Measurements from ENCODE around the gene RELN. TPM values are rescaled to one million over a fixed set of nuclear protein-coding genes. Genes with fewer than 3 reads are reported as not detected.
A peak's percentile ranks its signal among the peaks of the same experiment; 100 is the strongest.

The RELN gene
- total and polyA plus RNA-seq, 4 donors = 31.9 to 131 (median 69.7) TPM

- Histone ChIP-seq H3K4me1 (ENCODE audit: control insufficient read depth, insufficient read depth, low read length) (no peaks in the 10 kb centered on the region), H3K9me3 (ENCODE audit: control insufficient read depth, insufficient read depth, low read length) (no peaks in the 10 kb centered on the region), H3K27ac (ENCODE audit: low read depth, low read length) (no peak overlapping the region), H3K27me3 (ENCODE audit: control insufficient read depth, insufficient read depth, low read length) (no peaks in the 10 kb centered on the region), H3K4me3 (ENCODE audit: low read depth, low read length) (no peak overlapping the region), H3K36me3 (ENCODE audit: control insufficient read depth, insufficient read depth, low read length) (no peaks in the 10 kb centered on the region)
- WGBS (ENCODE audit: insufficient coverage) = 71% methylated on average over 1 of the region's 2 CpGs
- peak in 1 of 6 donors; percentile 6 for DNase-seq (ENCODE audit: low read depth in 4 of 6, low spot score in 6 of 6)
Observed at GRCh38 chr7:103867874-103868273, 121.6 kb downstream of the RELN start.

GRCh38 chr7:103866919-103867318, 122.5 kb downstream of the RELN start:
- Histone ChIP-seq H3K4me3 (ENCODE audit: low read depth, low read length) (no peak overlapping the region), H3K4me1 (ENCODE audit: control insufficient read depth, insufficient read depth, low read length) (no peaks in the 10 kb centered on the region), H3K36me3 (ENCODE audit: control insufficient read depth, insufficient read depth, low read length) (no peaks in the 10 kb centered on the region), H3K9me3 (ENCODE audit: control insufficient read depth, insufficient read depth, low read length) (no peaks in the 10 kb centered on the region), H3K27me3 (ENCODE audit: control insufficient read depth, insufficient read depth, low read length) (no peaks in the 10 kb centered on the region), H3K27ac (ENCODE audit: low read depth, low read length) (no peak overlapping the region)
- WGBS (ENCODE audit: insufficient coverage) = no CpG with 5 or more reads among the region's 4 CpGs
- peak in 1 of 6 donors; percentile 21 for DNase-seq (ENCODE audit: low read depth in 4 of 6, low spot score in 6 of 6)

- no peaks in the 10 kb centered on the region for H3K36me3 ChIP-seq (ENCODE audit: control insufficient read depth, insufficient read depth, low read length)
- H3K27me3 ChIP-seq (ENCODE audit: control insufficient read depth, insufficient read depth, low read length) = no peaks in the 10 kb centered on the region
- no peaks in the 10 kb centered on the region for H3K9me3 ChIP-seq (ENCODE audit: control insufficient read depth, insufficient read depth, low read length)
- no peak for DNase-seq (ENCODE audit: low read depth in 4 of 6, low spot score in 6 of 6)
- 95% methylated on average over 4 of the region's 5 CpGs for WGBS (ENCODE audit: insufficient coverage)
- H3K4me1 ChIP-seq (ENCODE audit: control insufficient read depth, insufficient read depth, low read length) = no peaks in the 10 kb centered on the region
- H3K4me3 ChIP-seq (ENCODE audit: low read depth, low read length) = no peak overlapping the region
- H3K27ac ChIP-seq (ENCODE audit: low read depth, low read length) = no peak overlapping the region
Observed at GRCh38 chr7:103865442-103865841, 124.0 kb downstream of the RELN start.

GRCh38 chr7:103862302-103863035, 127.0 kb downstream of the RELN start:
- H3K36me3 ChIP-seq (ENCODE audit: control insufficient read depth, insufficient read depth, low read length) = no peaks in the 10 kb centered on the region
- no CpG with 5 or more reads among the region's 4 CpGs for WGBS (ENCODE audit: insufficient coverage)
- H3K4me1 ChIP-seq (ENCODE audit: control insufficient read depth, insufficient read depth, low read length) = no peaks in the 10 kb centered on the region
- no peaks in the 10 kb centered on the region for H3K27me3 ChIP-seq (ENCODE audit: control insufficient read depth, insufficient read depth, low read length)
- no peaks in the 10 kb centered on the region for H3K9me3 ChIP-seq (ENCODE audit: control insufficient read depth, insufficient read depth, low read length)
- DNase-seq (ENCODE audit: low read depth in 4 of 6, low spot score in 6 of 6) = no peak
- no peak overlapping the region for H3K4me3 ChIP-seq (ENCODE audit: low read depth, low read length)
- no peak overlapping the region for H3K27ac ChIP-seq (ENCODE audit: low read depth, low read length)

GRCh38 chr7:103859709-103860108, 129.7 kb downstream of the RELN start:
- Histone ChIP-seq H3K27me3 (ENCODE audit: control insufficient read depth, insufficient read depth, low read length) (no peaks in the 10 kb centered on the region), H3K9me3 (ENCODE audit: control insufficient read depth, insufficient read depth, low read length) (no peaks in the 10 kb centered on the region), H3K36me3 (ENCODE audit: control insufficient read depth, insufficient read depth, low read length) (no peaks in the 10 kb centered on the region), H3K27ac (ENCODE audit: low read depth, low read length) (no peak overlapping the region), H3K4me3 (ENCODE audit: low read depth, low read length) (no peak overlapping the region), H3K4me1 (ENCODE audit: control insufficient read depth, insufficient read depth, low read length) (no peaks in the 10 kb centered on the region)
- WGBS (ENCODE audit: insufficient coverage) = no CpG with 5 or more reads among the region's 3 CpGs
- peak in 1 of 6 donors; percentile 37 for DNase-seq (ENCODE audit: low read depth in 4 of 6, low spot score in 6 of 6)

GRCh38 chr7:103857435-103857834, 132.0 kb downstream of the RELN start:
- peak in 2 of 6 donors; percentile 11 to 88 for DNase-seq (ENCODE audit: low read depth in 4 of 6, low spot score in 6 of 6)
- H3K4me3 ChIP-seq (ENCODE audit: low read depth, low read length) = no peak overlapping the region
- no peaks in the 10 kb centered on the region for H3K36me3 ChIP-seq (ENCODE audit: control insufficient read depth, insufficient read depth, low read length)
- H3K9me3 ChIP-seq (ENCODE audit: control insufficient read depth, insufficient read depth, low read length) = no peaks in the 10 kb centered on the region
- H3K27ac ChIP-seq (ENCODE audit: low read depth, low read length) = no peak overlapping the region
- no peaks in the 10 kb centered on the region for H3K27me3 ChIP-seq (ENCODE audit: control insufficient read depth, insufficient read depth, low read length)
- 33% methylated on average over 1 of the region's 4 CpGs for WGBS (ENCODE audit: insufficient coverage)
- H3K4me1 ChIP-seq (ENCODE audit: control insufficient read depth, insufficient read depth, low read length) = no peaks in the 10 kb centered on the region

- Histone ChIP-seq H3K4me3 (ENCODE audit: low read depth, low read length) (no peak overlapping the region), H3K36me3 (ENCODE audit: control insufficient read depth, insufficient read depth, low read length) (no peaks in the 10 kb centered on the region), H3K4me1 (ENCODE audit: control insufficient read depth, insufficient read depth, low read length) (no peaks in the 10 kb centered on the region), H3K27me3 (ENCODE audit: control insufficient read depth, insufficient read depth, low read length) (no peaks in the 10 kb centered on the region), H3K9me3 (ENCODE audit: control insufficient read depth, insufficient read depth, low read length) (no peaks in the 10 kb centered on the region), H3K27ac (ENCODE audit: low read depth, low read length) (no peak overlapping the region)
- peak in 1 of 6 donors; percentile 28 for DNase-seq (ENCODE audit: low read depth in 4 of 6, low spot score in 6 of 6)
Observed at GRCh38 chr7:103856929-103857328, 132.5 kb downstream of the RELN start.

- Histone ChIP-seq H3K36me3 (ENCODE audit: control insufficient read depth, insufficient read depth, low read length) (no peaks in the 10 kb centered on the region), H3K27me3 (ENCODE audit: control insufficient read depth, insufficient read depth, low read length) (no peaks in the 10 kb centered on the region)
- no peak for DNase-seq (ENCODE audit: low read depth in 4 of 6, low spot score in 6 of 6)
Observed at GRCh38 chr7:103855671-103856070, 133.8 kb downstream of the RELN start.

GRCh38 chr7:103854611-103855010, 134.8 kb downstream of the RELN start:
- no peak for DNase-seq (ENCODE audit: low read depth in 4 of 6, low spot score in 6 of 6)
- WGBS (ENCODE audit: insufficient coverage) = 100% methylated on average over 1 of the region's 3 CpGs
- Histone ChIP-seq H3K36me3 (ENCODE audit: control insufficient read depth, insufficient read depth, low read length) (no peaks in the 10 kb centered on the region), H3K27ac (ENCODE audit: low read depth, low read length) (no peak overlapping the region), H3K27me3 (ENCODE audit: control insufficient read depth, insufficient read depth, low read length) (no peaks in the 10 kb centered on the region), H3K4me3 (ENCODE audit: low read depth, low read length) (no peak overlapping the region), H3K4me1 (ENCODE audit: control insufficient read depth, insufficient read depth, low read length) (no peaks in the 10 kb centered on the region), H3K9me3 (ENCODE audit: control insufficient read depth, insufficient read depth, low read length) (no peaks in the 10 kb centered on the region)

More at GRCh38 chr7:103855671-103856070, 133.8 kb downstream of the RELN start:
- H3K4me3 ChIP-seq (ENCODE audit: low read depth, low read length) = no peak overlapping the region
- no peak overlapping the region for H3K27ac ChIP-seq (ENCODE audit: low read depth, low read length)
- no peaks in the 10 kb centered on the region for H3K4me1 ChIP-seq (ENCODE audit: control insufficient read depth, insufficient read depth, low read length)
- H3K9me3 ChIP-seq (ENCODE audit: control insufficient read depth, insufficient read depth, low read length) = no peaks in the 10 kb centered on the region

- peak in 1 of 6 donors; percentile 27 for DNase-seq (ENCODE audit: low read depth in 4 of 6, low spot score in 6 of 6)
- H3K27me3 ChIP-seq (ENCODE audit: control insufficient read depth, insufficient read depth, low read length) = no peaks in the 10 kb centered on the region
Observed at GRCh38 chr7:103851357-103851756, 138.1 kb downstream of the RELN start.

More at GRCh38 chr7:103851357-103851756, 138.1 kb downstream of the RELN start:
- Histone ChIP-seq H3K4me3 (ENCODE audit: low read depth, low read length) (no peak overlapping the region), H3K4me1 (ENCODE audit: control insufficient read depth, insufficient read depth, low read length) (no peaks in the 10 kb centered on the region), H3K9me3 (ENCODE audit: control insufficient read depth, insufficient read depth, low read length) (no peaks in the 10 kb centered on the region), H3K36me3 (ENCODE audit: control insufficient read depth, insufficient read depth, low read length) (no peaks in the 10 kb centered on the region), H3K27ac (ENCODE audit: low read depth, low read length) (no peak overlapping the region)
- 61% methylated on average over 3 of the region's 4 CpGs for WGBS (ENCODE audit: insufficient coverage)
